ENCODE results near the gene SLC34A3.

Gene SLC34A3

DNA sequence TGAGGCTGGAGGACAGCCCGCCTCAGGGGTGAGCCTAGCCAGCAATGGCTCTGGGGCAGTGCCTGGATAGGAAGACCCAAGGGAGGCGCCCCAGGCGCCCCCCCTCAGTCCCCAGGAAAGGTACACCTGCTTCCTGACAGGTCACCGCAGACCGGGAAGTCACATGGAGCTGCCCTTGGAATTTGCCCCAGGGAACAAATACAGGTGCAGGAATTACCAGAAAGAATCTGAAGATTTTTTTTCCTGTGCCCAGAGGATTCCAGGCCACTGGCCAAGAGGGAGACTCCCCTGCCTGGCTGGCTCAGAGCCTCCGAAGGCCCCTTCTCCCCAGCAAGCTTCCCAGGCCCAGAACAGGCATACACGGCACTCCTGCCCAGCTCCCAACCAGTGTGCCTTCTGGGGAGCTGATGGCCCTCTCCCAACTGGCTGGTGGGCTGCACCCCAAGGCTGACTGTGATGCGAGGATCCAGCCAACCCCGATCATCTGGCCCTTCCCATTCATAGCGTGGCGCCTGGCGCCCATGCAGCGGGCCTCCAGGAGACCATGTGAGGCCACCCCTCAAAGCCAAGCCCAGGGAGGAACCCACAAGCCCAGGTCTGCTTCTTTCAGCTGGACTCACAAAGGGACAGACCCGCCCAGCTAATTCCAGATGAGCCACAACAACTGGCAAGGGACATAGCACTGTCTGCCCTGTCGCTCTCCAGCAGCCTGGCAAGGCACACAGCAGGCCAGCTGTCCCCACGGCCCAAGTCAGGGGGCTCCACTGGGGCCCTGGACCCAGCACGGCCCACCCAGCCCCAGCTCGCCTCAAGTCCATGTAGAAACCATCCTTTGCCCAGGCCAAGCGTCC is 32.4 kb upstream of the SLC34A3 start:
- peak; percentile 82 for TF ChIP-seq TCF12 (IDR thresholded peaks at IDR 0.05; ENCODE audit: low read depth)
- TF ChIP-seq FOXM1 (IDR thresholded peaks at IDR 0.05; ENCODE audit: borderline replicate concordance, low read depth), result no peak
- TF ChIP-seq RAD21 (IDR thresholded peaks at IDR 0.05; ENCODE audit: low read depth), result no peak
- TF ChIP-seq YY1 (IDR thresholded peaks at IDR 0.05; ENCODE audit: low read depth), result no peak
- TF ChIP-seq, protein P1, sequence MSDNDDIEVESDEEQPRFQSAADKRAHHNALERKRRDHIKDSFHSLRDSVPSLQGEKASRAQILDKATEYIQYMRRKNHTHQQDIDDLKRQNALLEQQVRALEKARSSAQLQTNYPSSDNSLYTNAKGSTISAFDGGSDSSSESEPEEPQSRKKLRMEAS (IDR thresholded peaks at IDR 0.05), result 0 out of 2 replicates have a peak, but pooled peaks have one; percentile 17
- TF ChIP-seq NFIC (IDR thresholded peaks at IDR 0.05), result peak; percentile 60
- TF ChIP-seq, protein P2, sequence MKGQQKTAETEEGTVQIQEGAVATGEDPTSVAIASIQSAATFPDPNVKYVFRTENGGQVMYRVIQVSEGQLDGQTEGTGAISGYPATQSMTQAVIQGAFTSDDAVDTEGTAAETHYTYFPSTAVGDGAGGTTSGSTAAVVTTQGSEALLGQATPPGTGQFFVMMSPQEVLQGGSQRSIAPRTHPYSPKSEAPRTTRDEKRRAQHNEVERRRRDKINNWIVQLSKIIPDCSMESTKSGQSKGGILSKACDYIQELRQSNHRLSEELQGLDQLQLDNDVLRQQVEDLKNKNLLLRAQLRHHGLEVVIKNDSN (IDR thresholded peaks at IDR 0.05), result peak; percentile 83
- peak; percentile 79 for TF ChIP-seq TEAD4 (IDR thresholded peaks at IDR 0.05)

DNA sequence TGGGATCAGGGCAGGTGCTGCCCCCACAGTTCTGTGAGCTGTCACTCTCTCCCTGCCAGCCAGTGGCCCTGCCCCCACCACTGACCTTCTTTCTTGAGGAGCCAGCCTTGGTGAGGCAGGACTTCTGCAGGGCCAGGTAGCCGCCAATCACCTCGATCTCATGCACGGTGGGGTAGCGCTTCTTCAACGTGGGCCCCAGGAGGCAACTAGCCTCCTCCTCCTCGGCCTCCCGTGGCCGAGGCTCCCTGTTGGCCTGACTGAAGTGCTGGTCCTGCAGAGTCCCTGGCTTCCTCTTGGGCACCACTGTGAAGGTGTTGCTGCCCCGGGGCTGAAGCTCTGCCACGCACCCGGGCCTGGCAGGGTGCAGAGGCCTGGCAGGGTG is 31.8 kb upstream of the SLC34A3 start:
- TF ChIP-seq, protein P3, sequence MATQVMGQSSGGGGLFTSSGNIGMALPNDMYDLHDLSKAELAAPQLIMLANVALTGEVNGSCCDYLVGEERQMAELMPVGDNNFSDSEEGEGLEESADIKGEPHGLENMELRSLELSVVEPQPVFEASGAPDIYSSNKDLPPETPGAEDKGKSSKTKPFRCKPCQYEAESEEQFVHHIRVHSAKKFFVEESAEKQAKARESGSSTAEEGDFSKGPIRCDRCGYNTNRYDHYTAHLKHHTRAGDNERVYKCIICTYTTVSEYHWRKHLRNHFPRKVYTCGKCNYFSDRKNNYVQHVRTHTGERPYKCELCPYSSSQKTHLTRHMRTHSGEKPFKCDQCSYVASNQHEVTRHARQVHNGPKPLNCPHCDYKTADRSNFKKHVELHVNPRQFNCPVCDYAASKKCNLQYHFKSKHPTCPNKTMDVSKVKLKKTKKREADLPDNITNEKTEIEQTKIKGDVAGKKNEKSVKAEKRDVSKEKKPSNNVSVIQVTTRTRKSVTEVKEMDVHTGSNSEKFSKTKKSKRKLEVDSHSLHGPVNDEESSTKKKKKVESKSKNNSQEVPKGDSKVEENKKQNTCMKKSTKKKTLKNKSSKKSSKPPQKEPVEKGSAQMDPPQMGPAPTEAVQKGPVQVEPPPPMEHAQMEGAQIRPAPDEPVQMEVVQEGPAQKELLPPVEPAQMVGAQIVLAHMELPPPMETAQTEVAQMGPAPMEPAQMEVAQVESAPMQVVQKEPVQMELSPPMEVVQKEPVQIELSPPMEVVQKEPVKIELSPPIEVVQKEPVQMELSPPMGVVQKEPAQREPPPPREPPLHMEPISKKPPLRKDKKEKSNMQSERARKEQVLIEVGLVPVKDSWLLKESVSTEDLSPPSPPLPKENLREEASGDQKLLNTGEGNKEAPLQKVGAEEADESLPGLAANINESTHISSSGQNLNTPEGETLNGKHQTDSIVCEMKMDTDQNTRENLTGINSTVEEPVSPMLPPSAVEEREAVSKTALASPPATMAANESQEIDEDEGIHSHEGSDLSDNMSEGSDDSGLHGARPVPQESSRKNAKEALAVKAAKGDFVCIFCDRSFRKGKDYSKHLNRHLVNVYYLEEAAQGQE (IDR thresholded peaks at IDR 0.05; ENCODE audit: low read depth), result no peak
- TF ChIP-seq NFIC (IDR thresholded peaks at IDR 0.05) (no peak), ZBTB7A (IDR thresholded peaks at IDR 0.05; ENCODE audit: low read depth) (no peak), FOXM1 (IDR thresholded peaks at IDR 0.05; ENCODE audit: borderline replicate concordance, low read depth) (no peak), EGR1 (IDR thresholded peaks at IDR 0.05) (no peak), TCF12 (IDR thresholded peaks at IDR 0.05; ENCODE audit: low read depth) (no peak), RAD21 (IDR thresholded peaks at IDR 0.05; ENCODE audit: low read depth) (no peak), EP300 (IDR thresholded peaks at IDR 0.05; ENCODE audit: borderline replicate concordance) (no peak), CREB1 (IDR thresholded peaks at IDR 0.05; ENCODE audit: low read depth) (no peak), CEBPB (IDR thresholded peaks at IDR 0.05) (no peak), YY1 (IDR thresholded peaks at IDR 0.05; ENCODE audit: low read depth) (no peak)

DNA sequence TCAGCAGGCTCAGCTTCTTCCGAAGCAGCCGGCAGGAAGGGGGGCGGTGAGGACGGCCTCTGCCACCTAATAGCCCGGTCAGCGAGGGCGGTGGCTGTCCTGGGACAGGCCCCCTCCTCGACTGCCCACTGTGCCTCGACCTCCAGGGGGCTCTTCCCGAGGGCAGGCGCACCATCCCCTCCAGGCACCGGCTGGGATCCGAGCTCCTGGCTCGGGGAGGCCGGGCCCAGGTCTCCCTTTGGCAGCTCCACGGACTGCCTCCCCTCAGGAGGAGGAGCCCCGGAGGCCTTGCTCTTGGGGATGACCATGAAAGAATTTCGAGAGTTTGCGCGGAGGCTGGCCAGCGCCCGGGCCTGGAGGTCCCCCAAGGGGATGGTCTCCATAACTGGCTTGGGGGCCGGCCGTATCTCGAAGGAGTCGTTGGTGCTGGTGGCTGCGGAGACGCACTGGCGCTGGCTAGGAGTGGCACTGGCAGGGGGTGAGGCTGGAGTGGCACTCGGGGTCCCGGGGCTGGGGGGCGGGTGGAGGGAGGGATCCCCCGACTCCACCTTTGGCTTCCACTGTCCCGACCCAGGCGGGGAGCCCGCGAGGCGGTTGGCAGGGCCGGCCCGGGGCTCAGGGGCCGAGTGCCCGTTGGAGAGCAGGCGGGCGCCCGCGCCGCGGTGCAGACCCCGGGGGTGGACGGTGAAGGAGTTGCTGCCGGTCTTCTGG is 31.1 kb upstream of the SLC34A3 start:
- TF ChIP-seq FOXM1 (IDR thresholded peaks at IDR 0.05; ENCODE audit: borderline replicate concordance, low read depth) (no peak), TAF1 (IDR thresholded peaks at IDR 0.05; ENCODE audit: low read depth) (no peak), ZBTB7A (IDR thresholded peaks at IDR 0.05; ENCODE audit: low read depth) (no peak), NFIC (IDR thresholded peaks at IDR 0.05) (no peak), CREB1 (IDR thresholded peaks at IDR 0.05; ENCODE audit: low read depth) (no peak), EP300 (IDR thresholded peaks at IDR 0.05; ENCODE audit: borderline replicate concordance) (no peak), TEAD4 (IDR thresholded peaks at IDR 0.05) (no peak), CEBPB (IDR thresholded peaks at IDR 0.05) (no peak), EGR1 (IDR thresholded peaks at IDR 0.05) (no peak), RAD21 (IDR thresholded peaks at IDR 0.05; ENCODE audit: low read depth) (no peak), YY1 (IDR thresholded peaks at IDR 0.05; ENCODE audit: low read depth) (no peak), TCF12 (IDR thresholded peaks at IDR 0.05; ENCODE audit: low read depth) (no peak)
- TF ChIP-seq, protein P3 (IDR thresholded peaks at IDR 0.05; ENCODE audit: low read depth), result no peak
- TF ChIP-seq, protein P2 (IDR thresholded peaks at IDR 0.05), result no peak
- TF ChIP-seq, protein P1 (IDR thresholded peaks at IDR 0.05), result no peak

DNA sequence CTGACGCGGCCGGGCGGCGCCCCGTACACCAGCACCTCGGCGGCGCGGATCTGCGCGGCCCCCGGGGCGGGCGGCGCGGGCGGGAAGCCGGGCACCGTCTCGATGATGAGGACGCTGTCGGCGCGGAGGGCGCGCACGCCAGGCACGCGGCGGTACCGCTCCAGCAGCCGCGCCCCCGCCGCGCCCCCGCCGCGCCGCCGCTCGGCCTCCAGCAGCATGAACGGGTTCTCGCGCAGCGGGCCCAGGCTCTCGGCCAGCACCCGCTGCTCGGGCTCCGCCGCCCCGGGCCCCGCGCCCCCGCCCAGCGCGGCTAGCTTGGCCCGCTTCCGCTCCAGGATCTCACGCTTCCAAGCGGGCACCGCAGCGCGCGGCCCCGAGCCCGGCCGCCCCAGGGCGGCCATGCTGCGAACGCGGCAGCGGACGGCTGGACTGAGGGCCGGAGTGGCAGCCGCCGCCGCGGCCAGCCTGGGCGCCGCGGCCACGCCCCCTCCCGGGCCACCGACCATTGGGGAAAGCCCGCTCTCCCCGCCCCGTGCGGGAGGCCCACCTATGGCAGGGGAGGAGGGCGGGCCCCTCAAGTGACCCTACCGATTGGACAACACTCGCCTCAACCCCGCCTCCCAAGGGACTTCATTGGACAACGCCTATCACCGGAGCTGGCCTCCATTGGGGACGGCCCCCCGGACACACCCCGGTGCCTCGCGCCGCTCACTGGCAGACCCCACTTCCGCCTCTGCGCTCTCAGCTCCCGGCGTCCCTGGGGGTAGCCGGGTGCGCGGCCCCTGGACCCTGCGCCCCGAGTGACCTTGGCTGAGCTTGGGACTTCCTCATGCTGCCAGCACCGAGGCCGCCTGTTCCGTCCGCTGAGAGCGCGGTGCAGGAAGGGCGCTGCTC is 30.1 kb upstream of the SLC34A3 start, which contains the start of gene TPRN:
Gene TPRN, minus strand, starts transcription at position 431 of the 894 bp plus-strand sequence. Its CDS starts 30 bp downstream, at position 401.
- no peak for TF ChIP-seq CEBPB (IDR thresholded peaks at IDR 0.05)
- TF ChIP-seq CREB1 (IDR thresholded peaks at IDR 0.05; ENCODE audit: low read depth), result no peak
- TF ChIP-seq, protein P1 (IDR thresholded peaks at IDR 0.05), result peak; percentile 45
- peak; percentile 96 for TF ChIP-seq ZBTB7A (IDR thresholded peaks at IDR 0.05; ENCODE audit: low read depth)
- no peak for TF ChIP-seq NFIC (IDR thresholded peaks at IDR 0.05)
- TF ChIP-seq, protein P2 (IDR thresholded peaks at IDR 0.05), result 0 out of 2 replicates have a peak, but pooled peaks have one; percentile 10
- TF ChIP-seq EP300 (IDR thresholded peaks at IDR 0.05; ENCODE audit: borderline replicate concordance), result 0 out of 2 replicates have a peak, but pooled peaks have one; percentile 10
- TF ChIP-seq FOXM1 (IDR thresholded peaks at IDR 0.05; ENCODE audit: borderline replicate concordance, low read depth), result no peak
- TF ChIP-seq YY1 (IDR thresholded peaks at IDR 0.05; ENCODE audit: low read depth), result 0 out of 2 replicates have a peak, but pooled peaks have one; percentile 38
- TF ChIP-seq TAF1 (IDR thresholded peaks at IDR 0.05; ENCODE audit: low read depth), result peak; percentile 79; the same call in 1 of the 2 replicates
- TF ChIP-seq, protein P3 (IDR thresholded peaks at IDR 0.05; ENCODE audit: low read depth), result no peak
